B cell (primary cell): ENCODE measurements around the gene WASF2. TPM values are rescaled to one million over a fixed set of nuclear protein-coding genes. Genes with fewer than 3 reads are reported as not detected.

Experiments used
- ATAC-seq: fragments of 200-7000 bp; cut with Tn5 transposase; one replicate; pipeline ENCODE4 v1.10.0; 2021; ENCODE audit warnings: low read depth, mild to moderate bottlenecking, moderate number of reproducible peaks, moderate library complexity
- CTCF ChIA-PET: fragments of 350-600 bp; sonication (Branson Sonifier 250); formaldehyde crosslinking; loops from one replicate; lab custom pipeline; 2021; ENCODE audit warnings: antibody characterized with exemption, inconsistent platforms; lab: Charles Lee
- POLR2A ChIA-PET: fragments of 350-600 bp; sonication (Branson Sonifier 250); formaldehyde crosslinking; loops from one replicate; lab custom pipeline; 2021; ENCODE audit warnings: antibody characterized with exemption; lab: Charles Lee
- DNase-seq: peaks from one replicate; pipeline ENCODE4 v3.0.0; 2013
- H2AFZ ChIP-seq: 2 replicates; pipeline ENCODE4 v1.6.1; 2012; ENCODE audit warnings: mild to moderate bottlenecking, low read depth, low read length; ENCODE audit not compliant: insufficient read depth, poor library complexity, severe bottlenecking
- H3K27ac ChIP-seq, 2 donors: 1 replicate in 1 of 2; 2 replicates in 1 of 2; pipeline ENCODE4 v1.5.1; 2012 to 2013; ENCODE audit warnings: low read length in 2 of 2, mild to moderate bottlenecking in 2 of 2, moderate library complexity in 1 of 2
- H3K27me3 ChIP-seq, 4 experiments: fragments of 200-600 bp in 1 of 4; sonication (generic) in 1 of 4; replicated peaks in 1 of 4; 1 replicate in 2 of 4; 2 replicates in 2 of 4; pipeline versions ENCODE4 v1.6.1 to v1.7.0; 2013 to 2016; ENCODE audit warnings: low read length in 3 of 4, mild to moderate bottlenecking in 2 of 4, mixed read lengths in 1 of 4, moderate library complexity in 1 of 4; ENCODE audit not compliant: insufficient read depth in 4 of 4, control insufficient read depth in 3 of 4; ENCODE audit errors: control extremely low read depth in 1 of 4
- H3K36me3 ChIP-seq, 2 experiments: replicated peaks in 1 of 2; 1 replicate in 1 of 2; 2 replicates in 1 of 2; pipeline versions ENCODE4 v1.6.1 to v1.7.1; 2013; ENCODE audit warnings: low read length in 1 of 2; ENCODE audit not compliant: insufficient read depth in 2 of 2, control insufficient read depth in 1 of 2; ENCODE audit errors: control extremely low read depth in 1 of 2, extremely low read depth in 1 of 2
- H3K4me1 ChIP-seq, 2 donors: fragments of 200-600 bp in 1 of 2; sonication (generic) in 1 of 2; 1 replicate in 1 of 2; 2 replicates in 1 of 2; pipeline versions ENCODE4 v1.5.1 to v1.6.1; 2013 to 2017; ENCODE audit warnings: low read length in 2 of 2; ENCODE audit not compliant: control insufficient read depth in 2 of 2, insufficient read depth in 2 of 2
- H3K4me2 ChIP-seq: replicated peaks from 2 replicates; pipeline ENCODE3; 2012; ENCODE audit warnings: mild to moderate bottlenecking, low read depth, low read length; ENCODE audit not compliant: poor library complexity, severe bottlenecking
- H3K4me3 ChIP-seq, 5 experiments: fragments of 200-600 bp in 1 of 5; sonication (generic) in 1 of 5; 1 replicate in 3 of 5; 2 replicates in 2 of 5; pipeline versions ENCODE4 v1.5.1 to v1.7.0; 2011 to 2016; ENCODE audit warnings: low read length in 4 of 5, mild to moderate bottlenecking in 4 of 5, low read depth in 2 of 5, control low read depth in 1 of 5, moderate library complexity in 1 of 5; ENCODE audit not compliant: insufficient read depth in 1 of 5; ENCODE audit errors: control extremely low read depth in 1 of 5, extremely low read depth in 1 of 5
- H3K79me2 ChIP-seq: fragments of 200-600 bp; sonication (generic); one replicate; pipeline ENCODE4 v1.6.0; 2016; ENCODE audit warnings: low read length; ENCODE audit not compliant: control insufficient read depth, insufficient read depth
- H3K9ac ChIP-seq: fragments of 200-600 bp; sonication (generic); 2 replicates; pipeline ENCODE4 v1.6.1; 2017; ENCODE audit warnings: mild to moderate bottlenecking, low read length, moderate library complexity
- H3K9me3 ChIP-seq, 3 donors: one replicate each; pipeline versions ENCODE4 v1.6.1 to v1.7.1; 2013; ENCODE audit warnings: low read length in 2 of 3; ENCODE audit not compliant: control insufficient read depth in 2 of 3, insufficient read depth in 1 of 3; ENCODE audit errors: control extremely low read depth in 1 of 3
- H4K20me1 ChIP-seq: 2 replicates; pipeline ENCODE4 v1.6.0; 2012; ENCODE audit warnings: mild to moderate bottlenecking, low read length; ENCODE audit not compliant: insufficient read depth, control insufficient read depth, poor library complexity, severe bottlenecking
- H3K27ac Mint-ChIP-seq: one replicate; pipeline ENCODE4 v1.8.0; 2021; ENCODE audit warnings: mixed read lengths
- H3K27me3 Mint-ChIP-seq: one replicate; pipeline ENCODE4 v1.8.0; 2021; ENCODE audit warnings: mixed read lengths
- H3K4me1 Mint-ChIP-seq: one replicate; pipeline ENCODE4 v1.8.0; 2021; ENCODE audit warnings: mixed read lengths
- H3K4me3 Mint-ChIP-seq: one replicate; pipeline ENCODE4 v1.8.0; 2021; ENCODE audit warnings: mixed read lengths
- H3K9me3 Mint-ChIP-seq: one replicate; pipeline ENCODE4 v1.8.0; 2022; ENCODE audit warnings: mixed read lengths; ENCODE audit not compliant: insufficient read depth
- EZH2 ChIP-seq: IDR thresholded peaks from 2 replicates; pipeline ENCODE4 v1.6.1; 2012; ENCODE audit warnings: borderline replicate concordance, low read depth, mild to moderate bottlenecking, moderate library complexity, low read length; ENCODE audit not compliant: insufficient read depth, poor library complexity, severe bottlenecking
- WGBS: methylation state at CpG from one replicate; pipeline ENCODE4 v1.1.5; 2013; ENCODE audit warnings: missing lambda C conversion rate; ENCODE audit not compliant: insufficient coverage; 5-methylcytosine and 5-hydroxymethylcytosine counted together
- intact Hi-C: fragments of 100-400 bp; cut with micrococcal nuclease; formaldehyde crosslinking; loops from one replicate; pipeline ENCODE4 v1.10.0; 2022
- polyA plus RNA-seq: library from polyadenylated mRNA; depleted of rRNA; stranded (reverse); fragments of >200 nt; gene quantifications from 2 replicates; pipeline ENCODE4 v1.2.3, GENCODE V29; 2012
- total RNA-seq, 2 donors: library from RNA; stranded (reverse); fragments of 120-200 nt in 1 of 2; gene quantifications; 1 replicate in 1 of 2; 2 replicates in 1 of 2; pipeline versions ENCODE4 v1.2.3 to v1.2.4, GENCODE V29; 2013 to 2022
- TF ChIP-seq, protein P1 (sequence below): fragments of 200-600 bp; IDR thresholded peaks from one replicate; pipeline ENCODE4 v1.8.0; 2022; ENCODE audit warnings: antibody characterized with exemption, mild to moderate bottlenecking

The WASF2 gene
- total and polyA plus RNA-seq, 2 donors (not counting 1 experiment from before 2014, with no cell fraction given), result 67.4 to 169 TPM

GRCh38 chr1:27436204-27437159 lies 53.5 kb downstream of the WASF2 start:
- Histone ChIP-seq H3K79me2 (peaks cover 89% of the 10 kb centered on the region), H3K27ac (peak overlapping the region; percentile 71 to 83), H3K4me2 (peak overlapping the region; percentile 77), H4K20me1 (peaks cover 33% of the 10 kb centered on the region), H3K9ac (peak overlapping the region; percentile 56), H3K4me1 (peaks cover 76 to 78% of the 10 kb centered on the region in 2 donors), H3K9me3 (no peaks in the 10 kb centered on the region), H3K36me3 (peaks cover 0 to 10% of the 10 kb centered on the region in 2 experiments), H3K27me3 (no peaks in the 10 kb centered on the region), H3K4me3 (peak overlapping the region; percentile 9 to 68 (median 34)), H2AFZ (no peak overlapping the region)
- CTCF ChIA-PET, result interaction anchor here (0.6 to 4.5 kb wide), 13 partner anchors 10 to 226 kb away, joined by 3 to 29 read pairs (median 4); partner anchors contain the start of gene WASF2
- POLR2A ChIA-PET, result interaction anchor here (0.5 to 1.5 kb wide), 4 partner anchors 54 to 1071 kb away, joined by 3 to 7 read pairs (median 3); partner anchors contain the start of gene WASF2
- no peaks in the 10 kb centered on the region for H3K9me3 Mint-ChIP-seq
- no peak for TF ChIP-seq EZH2
- TF ChIP-seq, protein P1, sequence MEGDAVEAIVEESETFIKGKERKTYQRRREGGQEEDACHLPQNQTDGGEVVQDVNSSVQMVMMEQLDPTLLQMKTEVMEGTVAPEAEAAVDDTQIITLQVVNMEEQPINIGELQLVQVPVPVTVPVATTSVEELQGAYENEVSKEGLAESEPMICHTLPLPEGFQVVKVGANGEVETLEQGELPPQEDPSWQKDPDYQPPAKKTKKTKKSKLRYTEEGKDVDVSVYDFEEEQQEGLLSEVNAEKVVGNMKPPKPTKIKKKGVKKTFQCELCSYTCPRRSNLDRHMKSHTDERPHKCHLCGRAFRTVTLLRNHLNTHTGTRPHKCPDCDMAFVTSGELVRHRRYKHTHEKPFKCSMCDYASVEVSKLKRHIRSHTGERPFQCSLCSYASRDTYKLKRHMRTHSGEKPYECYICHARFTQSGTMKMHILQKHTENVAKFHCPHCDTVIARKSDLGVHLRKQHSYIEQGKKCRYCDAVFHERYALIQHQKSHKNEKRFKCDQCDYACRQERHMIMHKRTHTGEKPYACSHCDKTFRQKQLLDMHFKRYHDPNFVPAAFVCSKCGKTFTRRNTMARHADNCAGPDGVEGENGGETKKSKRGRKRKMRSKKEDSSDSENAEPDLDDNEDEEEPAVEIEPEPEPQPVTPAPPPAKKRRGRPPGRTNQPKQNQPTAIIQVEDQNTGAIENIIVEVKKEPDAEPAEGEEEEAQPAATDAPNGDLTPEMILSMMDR, result no peak
- peak; percentile 50 for DNase-seq
- H3K27me3 Mint-ChIP-seq, result no peaks in the 10 kb centered on the region
- peak overlapping the region; percentile 84 for H3K4me3 Mint-ChIP-seq
- 0% methylated on average over 1 of the region's 5 CpGs for WGBS
- peak; percentile 55 for ATAC-seq
- intact Hi-C loops, result loop anchor here (1.0 to 2.0 kb wide), 6 partner anchors 20 to 132 kb away; no protein-coding TSS in a partner anchor
- peaks cover 78% of the 10 kb centered on the region for H3K4me1 Mint-ChIP-seq
- peak overlapping the region; percentile 86 for H3K27ac Mint-ChIP-seq
